ENCODE measurements around the gene OR7G1. TPM values are rescaled to one million over a fixed set of nuclear protein-coding genes. Genes with fewer than 3 reads are reported as not detected.
"Not testable (repeated sequence)": the region's sequence is repeated elsewhere in the genome, so short reads cannot be mapped to it uniquely, and the experiment has no call there.

OR7G1 gene
- total RNA-seq, 1 donor from 2014 or later, result not detected

GRCh38 chr19:9078651-9079050 lies 36.9 kb downstream of the OR7G1 start:
- peak; percentile 46 for DNase-seq (ENCODE audit: low read depth)

GRCh38 chr19:9076901-9077300 lies 38.7 kb downstream of the OR7G1 start:
- DNase-seq (ENCODE audit: low read depth), result no peak

- peak; percentile 97 for DNase-seq (ENCODE audit: low read depth)
Observed at GRCh38 chr19:9075064-9075949, 40.3 kb downstream of the OR7G1 start.

- no peak for DNase-seq (ENCODE audit: low read depth)
Observed at GRCh38 chr19:9073806-9074205, 41.8 kb downstream of the OR7G1 start.

- not testable (repeated sequence) for DNase-seq (ENCODE audit: low read depth)
Observed at GRCh38 chr19:9071720-9072119, 43.8 kb downstream of the OR7G1 start.

DNA sequence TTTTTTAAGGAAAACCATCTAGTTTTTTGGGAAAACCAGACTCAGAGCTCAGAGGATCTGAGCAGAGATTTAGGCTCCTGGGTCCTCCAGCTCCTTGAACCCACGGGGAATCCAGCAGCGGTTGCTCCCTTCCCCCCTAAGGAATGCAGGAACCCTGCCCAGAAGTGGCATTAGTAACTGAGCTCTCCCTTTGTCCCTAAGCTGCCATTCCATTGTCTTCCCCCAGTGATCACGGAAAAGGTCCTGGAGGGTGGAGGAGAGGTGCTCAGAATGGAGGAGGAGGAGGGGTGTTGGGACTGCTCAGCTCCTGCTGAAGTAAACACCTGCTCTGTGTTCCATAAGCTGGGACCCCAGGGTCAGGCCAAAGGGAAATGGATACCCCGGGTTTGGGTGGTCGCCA lies 45.5 kb downstream of the OR7G1 start:
- DNase-seq (ENCODE audit: low read depth), result peak; percentile 19

DNA sequence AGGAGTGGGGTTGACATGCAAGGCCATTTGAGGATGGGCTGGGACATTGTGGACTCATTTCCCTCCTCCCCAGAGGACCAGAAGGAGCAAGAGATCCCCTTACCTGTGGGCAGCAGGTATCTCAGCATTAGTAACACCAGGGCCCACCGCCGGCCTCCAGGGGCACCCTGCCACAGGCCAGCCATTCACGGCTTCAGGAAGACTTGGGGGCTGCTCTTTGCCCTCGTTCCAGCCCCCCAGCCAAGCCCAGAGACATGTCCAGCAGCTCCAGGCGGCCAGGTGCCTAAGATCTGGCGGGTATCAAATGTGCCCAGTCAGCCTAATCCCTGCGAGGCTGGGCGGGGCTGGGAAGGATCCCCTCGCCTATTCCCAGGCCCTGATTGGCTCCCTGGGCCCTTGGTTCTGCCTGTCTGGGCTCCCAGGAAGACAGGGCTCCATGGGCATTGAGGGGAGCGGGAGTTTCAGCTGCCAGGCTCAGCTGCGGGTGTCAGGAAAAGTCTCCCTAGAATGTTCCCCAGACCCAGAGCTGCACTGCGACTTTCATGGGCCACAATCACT lies 50.0 kb downstream of the OR7G1 start:
- no peak for DNase-seq (ENCODE audit: low read depth)

Other genes with a start within 250 kb of the OR7G1 start
- gene MUC16, start 105.4 kb downstream of the OR7G1 start, total RNA-seq, result 0.45 and 1.0 TPM in 2 replicates
- gene OR1M1, start 28.7 kb downstream of the OR7G1 start, total RNA-seq, result not detected in 2 replicates
- gene OR7G2, start 8.3 kb downstream of the OR7G1 start, total RNA-seq, result not detected in 2 replicates
- not detected in 2 replicates for gene OR7G3, start 11.2 kb upstream of the OR7G1 start, total RNA-seq
- 11.6 and 28.3 TPM in 2 replicates for gene ZNF317, start 24.6 kb upstream of the OR7G1 start, total RNA-seq
- under 0.01 TPM in 1 of 2 replicates, not detected in the other for gene OR7D2, start 63.2 kb upstream of the OR7G1 start, total RNA-seq
- gene OR7D4, start 103.8 kb upstream of the OR7G1 start, total RNA-seq, result not detected in 2 replicates
- gene OR7E24, start 135.2 kb upstream of the OR7G1 start, total RNA-seq, result not detected in 2 replicates
- 8.5 and 10.9 TPM in 2 replicates for gene ZNF699, start 194.1 kb upstream of the OR7G1 start, total RNA-seq
- 6.4 and 14.3 TPM in 2 replicates for gene ZNF559, start 208.4 kb upstream of the OR7G1 start, total RNA-seq
- 4.3 TPM in 1 of 2 replicates, not detected in the other for gene ZNF177, start 247.2 kb upstream of the OR7G1 start, total RNA-seq

Data from renal cortical epithelial cell (primary cell).